ENCODE measurements around the gene TOMM40L. TPM values are rescaled to one million over a fixed set of nuclear protein-coding genes. Genes with fewer than 3 reads are reported as not detected.

The TOMM40L gene
- total RNA-seq, 3 donors from 2014 or later, result 17.2 to 24.5 (median 23.5) TPM

- no peak for TF ChIP-seq CTCF (IDR thresholded peaks at IDR 0.05)
- DNase-seq (no peak), ATAC-seq (no peak)
- Histone ChIP-seq H3K4me3 (no peak overlapping the region), H3K4me1 (ENCODE audit: low read depth) (peaks cover 8% of the 10 kb centered on the region), H3K9me3 (no peaks in the 10 kb centered on the region), H3K36me3 (ENCODE audit: low read depth) (no peaks in the 10 kb centered on the region)
- intact Hi-C loops (cut with DNase I, micrococcal nuclease), result no loop called here
These were observed 45.2 kb upstream of the TOMM40L start for GRCh38 chr1:161180639-161181038.

GRCh38 chr1:161182214-161182613, 43.6 kb upstream of the TOMM40L start:
- Histone ChIP-seq H3K9me3 (no peaks in the 10 kb centered on the region), H3K4me1 (ENCODE audit: low read depth) (no peaks in the 10 kb centered on the region), H3K36me3 (ENCODE audit: low read depth) (no peaks in the 10 kb centered on the region), H3K4me3 (no peak overlapping the region)
- DNase-seq, result no peak
- ATAC-seq, result peak; percentile 21
- no peak for TF ChIP-seq CTCF (IDR thresholded peaks at IDR 0.05)
- intact Hi-C loops (cut with DNase I, micrococcal nuclease), result no loop called here

- H3K4me1 ChIP-seq (ENCODE audit: low read depth), result no peaks in the 10 kb centered on the region
- no peaks in the 10 kb centered on the region for H3K9me3 ChIP-seq
- ATAC-seq (peak; percentile 81), DNase-seq (peak; percentile 57 to 77 (median 75))
- intact Hi-C loops (cut with DNase I, micrococcal nuclease), result no loop called here
- H3K36me3 ChIP-seq (ENCODE audit: low read depth), result no peaks in the 10 kb centered on the region
- no peak for TF ChIP-seq CTCF (IDR thresholded peaks at IDR 0.05)
- H3K4me3 ChIP-seq, result no peak overlapping the region
These were observed 40.6 kb upstream of the TOMM40L start for GRCh38 chr1:161185282-161185682.

- DNase-seq, result peak in 1 of 3 donors; percentile 16
- Histone ChIP-seq H3K36me3 (ENCODE audit: low read depth) (no peaks in the 10 kb centered on the region), H3K4me3 (no peak overlapping the region), H3K4me1 (ENCODE audit: low read depth) (no peaks in the 10 kb centered on the region), H3K9me3 (no peaks in the 10 kb centered on the region)
- no peak for TF ChIP-seq CTCF (IDR thresholded peaks at IDR 0.05)
- intact Hi-C loops (cut with DNase I, micrococcal nuclease), result no loop called here
- ATAC-seq, result peak; percentile 35
These were observed 40.0 kb upstream of the TOMM40L start for GRCh38 chr1:161185732-161186311.

GRCh38 chr1:161187311-161187710, 38.5 kb upstream of the TOMM40L start:
- Histone ChIP-seq H3K4me1 (ENCODE audit: low read depth) (no peaks in the 10 kb centered on the region), H3K36me3 (ENCODE audit: low read depth) (no peaks in the 10 kb centered on the region), H3K4me3 (no peak overlapping the region), H3K9me3 (no peaks in the 10 kb centered on the region)
- intact Hi-C loops (cut with DNase I, micrococcal nuclease), result no loop called here
- TF ChIP-seq CTCF (IDR thresholded peaks at IDR 0.05), result no peak
- ATAC-seq (no peak), DNase-seq (no peak)

GRCh38 chr1:161188381-161188780, 37.5 kb upstream of the TOMM40L start:
- H3K36me3 ChIP-seq (ENCODE audit: low read depth), result no peaks in the 10 kb centered on the region
- no peak for DNase-seq
- no peak overlapping the region for H3K4me3 ChIP-seq
- no peaks in the 10 kb centered on the region for H3K9me3 ChIP-seq
- TF ChIP-seq CTCF (IDR thresholded peaks at IDR 0.05), result no peak
- no peak for ATAC-seq
- intact Hi-C loops (cut with DNase I, micrococcal nuclease), result no loop called here
- H3K4me1 ChIP-seq (ENCODE audit: low read depth), result no peaks in the 10 kb centered on the region

Data from mucosa of descending colon (tissue), 3 donors.